ENCODE results near the gene DDX55. TPM values are rescaled to one million over a fixed set of nuclear protein-coding genes. Genes with fewer than 3 reads are reported as not detected.

The DDX55 gene
- polyA plus RNA-seq, 3 donors = 6.6 to 32.9 (median 8.8) TPM

GRCh38 chr12:123595729-123596128 is 6.2 kb upstream of the DDX55 start:
- Histone ChIP-seq H3K4me1 (ENCODE audit: control insufficient read depth in 1 of 2, insufficient read depth in 2 of 2, low read length in 2 of 2) (peaks cover 0 to under 1% of the 10 kb centered on the region in 2 donors), H3K36me3 (replicated peaks in 1 of 2; ENCODE audit: control insufficient read depth in 1 of 2, insufficient read depth in 2 of 2, low read length in 2 of 2) (peaks cover 57 to 83% of the 10 kb centered on the region in 2 donors), H3K9me3 (replicated peaks in 1 of 2; ENCODE audit: control insufficient read depth in 1 of 2, insufficient read depth in 1 of 2, low read length in 2 of 2) (no peaks in the 10 kb centered on the region), H3K27me3 (ENCODE audit: control insufficient read depth in 2 of 2, insufficient read depth in 2 of 2, low read length in 2 of 2) (no peaks in the 10 kb centered on the region), H3K4me2 (replicated peaks; ENCODE audit: extremely low read depth, low read length, poor library complexity, severe bottlenecking) (no peak overlapping the region), H4K20me1 (ENCODE audit: insufficient read depth, low read length) (peaks cover 46% of the 10 kb centered on the region), H3K79me2 (ENCODE audit: insufficient read depth, low read length) (peaks cover 48% of the 10 kb centered on the region), H3K9ac (ENCODE audit: insufficient read depth, low read length, poor library complexity, severe bottlenecking) (no peak overlapping the region), H3K4me3 (replicated peaks in 1 of 3; ENCODE audit: low read depth in 2 of 3, low read length in 3 of 3) (no peak overlapping the region), H2AFZ (ENCODE audit: insufficient read depth, low read depth, low read length, poor library complexity, severe bottlenecking) (no peak overlapping the region), H3K27ac (ENCODE audit: low read depth in 1 of 2, low read length in 2 of 2) (no peak overlapping the region)
- Mint-ChIP-seq H3K9me3 (no peaks in the 10 kb centered on the region), H3K36me3 (peaks cover 62 to 75% of the 10 kb centered on the region in 2 donors), H3K27ac (no peak overlapping the region), H3K4me3 (no peak overlapping the region), H3K27me3 (ENCODE audit: low read depth in 3 of 3) (no peaks in the 10 kb centered on the region), H3K4me1 (peaks cover 1% of the 10 kb centered on the region)
- TF ChIP-seq, protein P1, sequence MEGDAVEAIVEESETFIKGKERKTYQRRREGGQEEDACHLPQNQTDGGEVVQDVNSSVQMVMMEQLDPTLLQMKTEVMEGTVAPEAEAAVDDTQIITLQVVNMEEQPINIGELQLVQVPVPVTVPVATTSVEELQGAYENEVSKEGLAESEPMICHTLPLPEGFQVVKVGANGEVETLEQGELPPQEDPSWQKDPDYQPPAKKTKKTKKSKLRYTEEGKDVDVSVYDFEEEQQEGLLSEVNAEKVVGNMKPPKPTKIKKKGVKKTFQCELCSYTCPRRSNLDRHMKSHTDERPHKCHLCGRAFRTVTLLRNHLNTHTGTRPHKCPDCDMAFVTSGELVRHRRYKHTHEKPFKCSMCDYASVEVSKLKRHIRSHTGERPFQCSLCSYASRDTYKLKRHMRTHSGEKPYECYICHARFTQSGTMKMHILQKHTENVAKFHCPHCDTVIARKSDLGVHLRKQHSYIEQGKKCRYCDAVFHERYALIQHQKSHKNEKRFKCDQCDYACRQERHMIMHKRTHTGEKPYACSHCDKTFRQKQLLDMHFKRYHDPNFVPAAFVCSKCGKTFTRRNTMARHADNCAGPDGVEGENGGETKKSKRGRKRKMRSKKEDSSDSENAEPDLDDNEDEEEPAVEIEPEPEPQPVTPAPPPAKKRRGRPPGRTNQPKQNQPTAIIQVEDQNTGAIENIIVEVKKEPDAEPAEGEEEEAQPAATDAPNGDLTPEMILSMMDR (IDR thresholded peaks at IDR 0.05) = no peak
- intact Hi-C loops (cut with micrococcal nuclease) = no loop called here
- DNase-seq = no peak

GRCh38 chr12:123597100-123597499 is 4.8 kb upstream of the DDX55 start:
- intact Hi-C loops (cut with micrococcal nuclease) = no loop called here
- Mint-ChIP-seq H3K27ac (no peak overlapping the region), H3K4me1 (peaks cover 8% of the 10 kb centered on the region), H3K27me3 (ENCODE audit: low read depth in 3 of 3) (no peaks in the 10 kb centered on the region), H3K36me3 (peaks cover 50 to 61% of the 10 kb centered on the region in 2 donors), H3K9me3 (no peaks in the 10 kb centered on the region), H3K4me3 (no peak overlapping the region)
- no peak for DNase-seq
- Histone ChIP-seq H3K4me1 (ENCODE audit: control insufficient read depth in 1 of 2, insufficient read depth in 2 of 2, low read length in 2 of 2) (peaks cover 8% of the 10 kb centered on the region in 2 donors), H4K20me1 (ENCODE audit: insufficient read depth, low read length) (peaks cover 33% of the 10 kb centered on the region), H3K4me3 (replicated peaks in 1 of 3; ENCODE audit: low read depth in 2 of 3, low read length in 3 of 3) (no peak overlapping the region), H2AFZ (ENCODE audit: insufficient read depth, low read depth, low read length, poor library complexity, severe bottlenecking) (no peak overlapping the region), H3K27ac (ENCODE audit: low read depth in 1 of 2, low read length in 2 of 2) (no peak overlapping the region), H3K36me3 (replicated peaks in 1 of 2; ENCODE audit: control insufficient read depth in 1 of 2, insufficient read depth in 2 of 2, low read length in 2 of 2) (peaks cover 44 to 69% of the 10 kb centered on the region in 2 donors), H3K4me2 (replicated peaks; ENCODE audit: extremely low read depth, low read length, poor library complexity, severe bottlenecking) (no peak overlapping the region), H3K79me2 (ENCODE audit: insufficient read depth, low read length) (peaks cover 48% of the 10 kb centered on the region), H3K9me3 (replicated peaks in 1 of 2; ENCODE audit: control insufficient read depth in 1 of 2, insufficient read depth in 1 of 2, low read length in 2 of 2) (no peaks in the 10 kb centered on the region), H3K9ac (ENCODE audit: insufficient read depth, low read length, poor library complexity, severe bottlenecking) (no peak overlapping the region), H3K27me3 (ENCODE audit: control insufficient read depth in 2 of 2, insufficient read depth in 2 of 2, low read length in 2 of 2) (no peaks in the 10 kb centered on the region)
- TF ChIP-seq, protein P1 (IDR thresholded peaks at IDR 0.05) = no peak
- 93% methylated on average over 2 of the region's 3 CpGs for WGBS (ENCODE audit: insufficient coverage)
